K562 (cell line): ENCODE measurements around the gene RGS13. TPM values are rescaled to one million over a fixed set of nuclear protein-coding genes. Genes with fewer than 3 reads are reported as not detected.

Experiments used
- ATAC-seq: fragments of 200-7000 bp; cut with Tn5 transposase; 3 replicates; pipeline ENCODE4 v1.9.1; 2020; ENCODE audit warnings: moderate library complexity
- BruUV-seq: library from RNA; stranded (reverse); fragments of 400-500 nt; replicated peaks from 2 replicates; lab custom pipeline; 2021; lab: Mats Ljungman, UMichigan
- CTCF ChIA-PET: fragments of 300-600 bp; formaldehyde crosslinking; extraction: SDS; loops from one replicate; lab custom pipeline; 2021; ENCODE audit warnings: low intra/inter-chr PET ratio; lab: Yijun Ruan, JAX
- POLR2A ChIA-PET: fragments of 300-600, 350-650 bp; sonication (Branson Sonifier 250); formaldehyde crosslinking; extraction: SDS; loops from one replicate; lab custom pipeline; 2021; ENCODE audit warnings: antibody characterized with exemption, inconsistent platforms; lab: Yijun Ruan, JAX
- DNase-seq, 4 experiments: peaks; one replicate each; pipeline versions ENCODE4 v3.0.0 to v3.0.0-alpha.2; 2011 to 2018; ENCODE audit warnings: low spot score in 3 of 4, mixed read lengths in 3 of 4; ENCODE audit errors: extremely low read depth in 1 of 4
- FAIRE-seq: peaks from 2 replicates; lab custom pipeline; 2011; peaks lifted over from hg19 to GRCh38; lab: Jason Lieb, UNC
- H2AFZ ChIP-seq: 2 replicates; pipeline ENCODE4 v1.6.0; 2011; ENCODE audit warnings: low read depth, low read length, control low read depth, inconsistent platforms
- H3K27ac ChIP-seq: fragments of 200-600 bp; 3 replicates; pipeline ENCODE4 v1.8.0; 2011; ENCODE audit warnings: low read depth, mild to moderate bottlenecking, control low read depth, inconsistent platforms, low read length, moderate library complexity, mixed read lengths; ENCODE audit errors: extremely low read depth
- H3K27me3 ChIP-seq, 2 experiments: fragments of 300-600 bp in 1 of 2; 2 replicates in 1 of 2; 3 replicates in 1 of 2; pipeline versions ENCODE4 v1.6.0 to v1.8.0; 2011; ENCODE audit warnings: inconsistent platforms in 2 of 2, low read length in 2 of 2, mild to moderate bottlenecking in 1 of 2, mixed read lengths in 1 of 2, moderate library complexity in 1 of 2; ENCODE audit not compliant: control insufficient read depth in 2 of 2, insufficient read depth in 2 of 2
- H3K36me3 ChIP-seq: fragments of 300-600 bp; 3 replicates; pipeline ENCODE4 v1.8.0; 2011; ENCODE audit warnings: mild to moderate bottlenecking, low read length, inconsistent platforms; ENCODE audit not compliant: control insufficient read depth, insufficient read depth
- H3K4me1 ChIP-seq, 2 experiments: fragments of 200-600 bp in 1 of 2; replicated peaks in 1 of 2; 2 replicates in 1 of 2; 3 replicates in 1 of 2; pipeline versions ENCODE4 v1.5.1 to v1.8.0; 2011; ENCODE audit warnings: inconsistent platforms in 2 of 2, low read length in 2 of 2, mild to moderate bottlenecking in 1 of 2, mixed read lengths in 1 of 2, moderate library complexity in 1 of 2; ENCODE audit not compliant: control insufficient read depth in 2 of 2, insufficient read depth in 2 of 2
- H3K4me2 ChIP-seq: 2 replicates; pipeline ENCODE4 v1.6.1; 2011; ENCODE audit warnings: low read length, control low read depth, inconsistent platforms, mixed read lengths; ENCODE audit not compliant: insufficient read depth
- H3K4me3 ChIP-seq: fragments of 200-600 bp; sonication (generic), shearing (Covaris generic); 2 replicates; pipeline ENCODE4 v1.5.1; 2016; ENCODE audit warnings: control low read depth, inconsistent platforms
- H3K79me2 ChIP-seq: fragments of 200-600 bp; 3 replicates; pipeline ENCODE4 v1.8.0; 2011; ENCODE audit warnings: low read length, inconsistent platforms; ENCODE audit not compliant: control insufficient read depth, insufficient read depth
- H3K9ac ChIP-seq, 2 experiments: 2 replicates each; pipeline versions ENCODE4 v1.6.0 to v1.6.1; 2011; ENCODE audit warnings: low read depth in 2 of 2, low read length in 2 of 2, control low read depth in 1 of 2, inconsistent platforms in 1 of 2, mild to moderate bottlenecking in 1 of 2, mixed read lengths in 1 of 2; ENCODE audit not compliant: insufficient read depth in 1 of 2
- H3K9me1 ChIP-seq: one replicate; pipeline ENCODE4 v1.6.0; 2011; ENCODE audit warnings: inconsistent platforms, mild to moderate bottlenecking, low read length, moderate library complexity; ENCODE audit not compliant: control insufficient read depth, insufficient read depth
- H3K9me3 ChIP-seq: replicated peaks from 2 replicates; pipeline ENCODE4 v1.5.1; 2011; ENCODE audit warnings: low read depth, low read length, inconsistent platforms; ENCODE audit not compliant: control insufficient read depth, insufficient read depth
- H4K20me1 ChIP-seq: replicated peaks from 2 replicates; pipeline ENCODE4 v1.6.1; 2011; ENCODE audit warnings: low read length, inconsistent platforms, mixed read lengths; ENCODE audit not compliant: control insufficient read depth, insufficient read depth
- ARHGAP35 ChIP-seq: fragments of 450-650 bp; IDR thresholded peaks from 2 replicates; pipeline ENCODE4 v1.6.1; 2018; ENCODE audit not compliant: partially characterized antibody
- CC2D1A ChIP-seq: fragments of 450-650 bp; IDR thresholded peaks from 2 replicates; pipeline ENCODE4 v1.6.1; 2017; ENCODE audit warnings: mild to moderate bottlenecking
- ELK1 ChIP-seq: sonication (generic); formaldehyde crosslinking; IDR thresholded peaks from 2 replicates; pipeline ENCODE4 v1.8.1; 2022; ENCODE audit warnings: missing genetic modification reagents
- GABPB2 ChIP-seq: fragments of 250-450 bp; sonication (Bioruptor Pico); conservative IDR thresholded peaks from 2 replicates; pipeline ENCODE4 v1.5.1; 2021; ENCODE audit warnings: mild to moderate bottlenecking
- HMG20A ChIP-seq: fragments of 450-650 bp; formaldehyde crosslinking; conservative IDR thresholded peaks from 2 replicates; pipeline ENCODE4 v1.4.0; 2020; ENCODE audit warnings: mild to moderate bottlenecking, mixed read lengths
- MBD2 ChIP-seq: sonication (generic); IDR thresholded peaks from 2 replicates; pipeline ENCODE4 v1.6.1; 2016; ENCODE audit warnings: low read depth, borderline replicate concordance
- NFATC3 ChIP-seq: fragments of 450-650 bp; IDR thresholded peaks from 2 replicates; pipeline ENCODE4 v1.6.1; 2017; ENCODE audit warnings: mild to moderate bottlenecking
- NRF1 ChIP-seq, 2 experiments: fragments of 450-650 bp; IDR thresholded peaks in 1 of 2; conservative IDR thresholded peaks in 1 of 2; 2 replicates each; pipeline ENCODE4 v1.6.1; 2014; ENCODE audit warnings: mild to moderate bottlenecking in 2 of 2
- SLC30A9 ChIP-seq: fragments of 250-450 bp; sonication (Bioruptor Pico); IDR thresholded peaks from 2 replicates; pipeline ENCODE4 v1.8.0; 2022; ENCODE audit warnings: mild to moderate bottlenecking, moderate library complexity
- TARDBP ChIP-seq: fragments of 450-650 bp; IDR thresholded peaks from 2 replicates; pipeline ENCODE4 v1.6.1; 2016
- THAP7 ChIP-seq: fragments of 250-450 bp; sonication (Bioruptor Pico); IDR thresholded peaks from 2 replicates; pipeline ENCODE4 v1.5.0; 2021
- ZBTB7A ChIP-seq: IDR thresholded peaks from 2 replicates; pipeline ENCODE4 v1.6.1; 2011; ENCODE audit warnings: low read depth, mild to moderate bottlenecking, low read length, moderate library complexity, borderline replicate concordance; ENCODE audit not compliant: control insufficient read depth
- ZMIZ1 ChIP-seq, 2 experiments: fragments of 150-350 bp in 1 of 2; IDR thresholded peaks; 2 replicates each; pipeline ENCODE4 v1.6.1; 2012 to 2016; ENCODE audit warnings: low read depth in 2 of 2, low read length in 2 of 2, mild to moderate bottlenecking in 1 of 2, moderate library complexity in 1 of 2
- ZNF347 ChIP-seq: fragments of 450-650 bp; formaldehyde crosslinking; IDR thresholded peaks from 2 replicates; pipeline ENCODE4 v1.4.0; 2020; ENCODE audit warnings: low read depth, mild to moderate bottlenecking, moderate library complexity
- ZNF398 ChIP-seq: fragments of 250-450 bp; sonication (Bioruptor Pico); IDR thresholded peaks from 2 replicates; pipeline ENCODE4 v1.8.0; 2021; ENCODE audit warnings: moderate library complexity, mild to moderate bottlenecking, inconsistent platforms
- ZNF507 ChIP-seq: conservative IDR thresholded peaks from 2 replicates; pipeline ENCODE4 v1.6.1; 2017; ENCODE audit warnings: missing genetic modification characterization, missing compliant biosample characterization
- whole genome bisulfite sequencing: fragments of 100-300 bp; shearing (Covaris generic); methylation state at CpG from one replicate; pipeline ENCODE4 v1.1.6; 2016; ENCODE audit warnings: low coverage, mixed read lengths; ENCODE audit not compliant: insufficient coverage; ENCODE audit errors: missing lambda C conversion rate; 5-methylcytosine and 5-hydroxymethylcytosine counted together
- in situ Hi-C: fragments of 300-500 bp; cut with MboI; formaldehyde crosslinking; loops from 4 replicates; pipeline ENCODE4 v1.15.0; 2018; ENCODE audit warnings: inconsistent platforms, mixed read lengths
- intact Hi-C: fragments of 100-400 bp; cut with micrococcal nuclease; formaldehyde crosslinking; loops from 2 replicates; pipeline ENCODE4 v1.14.2; 2022
- polyA plus RNA-seq, 8 experiments: library from polyadenylated mRNA; depleted of rRNA in 4 of 8; stranded (reverse) in 5 of 8; unstranded in 3 of 8; fragments of >200 nt; fragmentation: Nextera tagmentation in 2 of 8; fragmentation: Illumina TruSeq in 1 of 8; extraction: Ambion mirVana in 2 of 8; extraction: Trizol in 1 of 8; gene quantifications; 2 replicates each; pipeline versions ENCODE4 v1.2.1 to v1.2.3, GENCODE V29; 2011 to 2014; ENCODE audit warnings: inconsistent platforms in 1 of 8, missing spikeins in 1 of 8
- total RNA-seq, 7 experiments: library from RNA; depleted of rRNA in 6 of 7; stranded (reverse); fragments of >200 nt in 6 of 7; fragmentation: Illumina TruSeq in 2 of 7; extraction: Trizol in 2 of 7; gene quantifications; 2 replicates each; pipeline versions ENCODE4 v1.2.1 to v1.2.3, GENCODE V29; 2011 to 2021; ENCODE audit warnings: low replicate concordance in 1 of 7

RGS13 gene
- total and polyA plus RNA-seq, 9 of the 15 experiments (the other 6 are each of a cell fraction or from before 2014, with no cell fraction given) = not detected

GRCh38 chr1:192598589-192598988 lies 37.4 kb upstream of the RGS13 start:
- ATAC-seq = no peak
- H3K27me3 ChIP-seq = no peaks in the 10 kb centered on the region
- no peak for FAIRE-seq
- in situ Hi-C loops (no loop called here), intact Hi-C loops (no loop called here)
- no peak overlapping the region for H3K4me2 ChIP-seq
- 0% methylated on average over 3 of the region's 3 CpGs for WGBS
- no peaks in the 10 kb centered on the region for H3K36me3 ChIP-seq
- BruUV-seq = no TSS peak
- no peaks in the 10 kb centered on the region for H3K79me2 ChIP-seq
- DNase-seq = no peak
- no peaks in the 10 kb centered on the region for H4K20me1 ChIP-seq
- TF ChIP-seq MBD2 = no peak
- no peak for TF ChIP-seq ZNF347
- no peak for TF ChIP-seq ZNF398 (CRISPR knock-in tag)
- TF ChIP-seq NRF1 (conservative IDR thresholded peaks at IDR 0.05 in 1 of 2, IDR thresholded peaks at IDR 0.05 in 1 of 2) = no peak
- no peak for TF ChIP-seq CC2D1A
- no peak for TF ChIP-seq GABPB2 (CRISPR knock-in tag)
- TF ChIP-seq SLC30A9 = no peak
- TF ChIP-seq HMG20A (CRISPR knock-in tag) = no peak
- TF ChIP-seq ARHGAP35 = no peak
- TF ChIP-seq TARDBP = no peak
- TF ChIP-seq ZMIZ1 (IDR thresholded peaks at IDR 0.05; ENCODE audit: low read depth in 2 of 2, low read length in 2 of 2) = no peak
- TF ChIP-seq ZNF507 (tag) = no peak
- TF ChIP-seq ZBTB7A = no peak
- TF ChIP-seq THAP7 (CRISPR knock-in tag) = no peak
- TF ChIP-seq ELK1 (CRISPR knock-in tag) = no peak
- TF ChIP-seq NFATC3 = no peak
- ChIA-PET POLR2A (interaction anchor here (0.6 kb wide), 1 partner anchor 35 kb away, joined by 3 read pairs; no protein-coding TSS in a partner anchor), CTCF (no interaction called here)
- H3K9me3 ChIP-seq = no peaks in the 10 kb centered on the region
- no peak overlapping the region for H2AFZ ChIP-seq
- no peaks in the 10 kb centered on the region for H3K4me1 ChIP-seq
- H3K9ac ChIP-seq = no peak overlapping the region
- H3K27ac ChIP-seq = no peak overlapping the region
- no peak overlapping the region for H3K4me3 ChIP-seq
- H3K9me1 ChIP-seq = no peaks in the 10 kb centered on the region
